DOHH2 (cell line): Measurements from ENCODE around the gene RUSF1.

Experiments
- H3F3A ChIP-seq: fragments of 200-600 bp; sonication (generic), shearing (Covaris generic); 2 replicates; pipeline ENCODE4 v1.6.0; 2016; ENCODE audit warnings: antibody characterized with exemption, mild to moderate bottlenecking; ENCODE audit not compliant: control insufficient read depth, insufficient read depth
- H3K27ac ChIP-seq: fragments of 200-600 bp; sonication (generic); 2 replicates; pipeline ENCODE4 v1.5.1; 2014; ENCODE audit warnings: low read depth, mild to moderate bottlenecking, low read length, moderate library complexity
- H3K27me3 ChIP-seq: fragments of 200-600 bp; sonication (generic); 2 replicates; pipeline ENCODE4 v1.6.1; 2014; ENCODE audit warnings: mild to moderate bottlenecking, low read length, mixed read lengths; ENCODE audit not compliant: control insufficient read depth
- H3K36me3 ChIP-seq: fragments of 200-600 bp; sonication (generic); 2 replicates; pipeline ENCODE4 v1.6.1; 2014; ENCODE audit warnings: mild to moderate bottlenecking, low read length, moderate library complexity, mixed read lengths; ENCODE audit not compliant: control insufficient read depth
- H3K4me1 ChIP-seq: fragments of 200-600 bp; sonication (generic); 2 replicates; pipeline ENCODE4 v1.6.1; 2014; ENCODE audit warnings: mild to moderate bottlenecking, low read length, mixed read lengths; ENCODE audit not compliant: control insufficient read depth
- H3K4me2 ChIP-seq: fragments of 200-600 bp; sonication (generic); 2 replicates; pipeline ENCODE4 v1.6.0; 2014; ENCODE audit warnings: mild to moderate bottlenecking, low read length, moderate library complexity
- H3K4me3 ChIP-seq: fragments of 200-600 bp; sonication (generic); 2 replicates; pipeline ENCODE4 v1.5.1; 2014; ENCODE audit warnings: mild to moderate bottlenecking, low read length, mixed read lengths
- H3K79me2 ChIP-seq: fragments of 200-600 bp; sonication (generic); 2 replicates; pipeline ENCODE4 v1.6.1; 2014; ENCODE audit warnings: mild to moderate bottlenecking, low read length, mixed read lengths; ENCODE audit not compliant: control insufficient read depth
- H3K9me2 ChIP-seq: fragments of 200-600 bp; sonication (generic); replicated peaks from 2 replicates; pipeline ENCODE4 v1.6.1; 2014; ENCODE audit warnings: mild to moderate bottlenecking, low read length, mixed read lengths; ENCODE audit not compliant: control insufficient read depth
- H3K9me3 ChIP-seq: fragments of 200-600 bp; sonication (generic); 2 replicates; pipeline ENCODE4 v1.6.1; 2014; ENCODE audit warnings: antibody characterized with exemption, low read length, mixed read lengths; ENCODE audit not compliant: control insufficient read depth, insufficient read depth
- H4K20me1 ChIP-seq: fragments of 200-600 bp; sonication (generic); 2 replicates; pipeline ENCODE4 v1.6.0; 2014; ENCODE audit warnings: low read depth, mild to moderate bottlenecking, antibody characterized with exemption, low read length, moderate library complexity; ENCODE audit not compliant: control insufficient read depth, insufficient read depth
- CTCF ChIP-seq: fragments of 200-600 bp; sonication (generic); IDR thresholded peaks from one replicate; pipeline ENCODE4 v1.5.1; 2014; ENCODE audit warnings: antibody characterized with exemption, mild to moderate bottlenecking, low read depth, low read length; ENCODE audit not compliant: poor library complexity, severe bottlenecking
- EZH2phosphoT487 ChIP-seq: fragments of 200-600 bp; sonication (generic); IDR thresholded peaks from 2 replicates; pipeline ENCODE4 v1.6.1; 2017; ENCODE audit warnings: borderline replicate concordance, mild to moderate bottlenecking, antibody characterized with exemption, low read length, moderate library complexity, mixed read lengths

RUSF1 gene

GRCh38 chr16:31460582-31461002, 47.6 kb downstream of the RUSF1 start:
- Histone ChIP-seq H3K4me1 (peaks cover 28% of the 10 kb centered on the region), H3K27ac (no peak overlapping the region), H3K9me2 (no peaks in the 10 kb centered on the region), H3K27me3 (no peaks in the 10 kb centered on the region; the same call in 1 of the 2 replicates), H3K79me2 (peaks cover 35% of the 10 kb centered on the region), H3K4me3 (peak overlapping the region; percentile 89), H3K36me3 (peaks cover 15% of the 10 kb centered on the region), H3F3A (no peaks in the 10 kb centered on the region), H4K20me1 (peaks cover 20% of the 10 kb centered on the region), H3K9me3 (no peaks in the 10 kb centered on the region), H3K4me2 (peak overlapping the region; percentile 95; the same call in 1 of the 2 replicates)
- TF ChIP-seq EZH2phosphoT487: no peak
- TF ChIP-seq CTCF: peak; percentile 57

GRCh38 chr16:31459687-31460581, 48.3 kb downstream of the RUSF1 start:
- H4K20me1 ChIP-seq: peaks cover 27% of the 10 kb centered on the region
- H3K27me3 ChIP-seq: no peaks in the 10 kb centered on the region; the same call in 1 of the 2 replicates
- H3K27ac ChIP-seq: peak overlapping the region; percentile 81
- H3K4me1 ChIP-seq: peaks cover 32% of the 10 kb centered on the region
- no peaks in the 10 kb centered on the region for H3K9me3 ChIP-seq
- peak overlapping the region; percentile 89 for H3K4me3 ChIP-seq
- TF ChIP-seq EZH2phosphoT487 (no peak), CTCF (no peak)
- H3K79me2 ChIP-seq: peaks cover 42% of the 10 kb centered on the region
- peak overlapping the region; percentile 95 for H3K4me2 ChIP-seq
- peaks cover 20% of the 10 kb centered on the region for H3K36me3 ChIP-seq
- H3K9me2 ChIP-seq: no peaks in the 10 kb centered on the region
- no peaks in the 10 kb centered on the region for H3F3A ChIP-seq

GRCh38 chr16:31458844-31459686, 49.1 kb downstream of the RUSF1 start, which contains the start of gene ARMC5:
ARMC5 (plus strand) TSS chr16:31459501; CDS start chr16:31459525, 24 bp downstream.
- peaks cover 32% of the 10 kb centered on the region for H3K4me1 ChIP-seq
- H3K27me3 ChIP-seq: no peaks in the 10 kb centered on the region; the same call in 1 of the 2 replicates
- H3K79me2 ChIP-seq: peaks cover 42% of the 10 kb centered on the region
- H3K9me2 ChIP-seq: no peaks in the 10 kb centered on the region
- peaks cover 20% of the 10 kb centered on the region for H3K36me3 ChIP-seq
- peak within 1 kb of the TSS; percentile 89 for H3K4me3 ChIP-seq
- H3K27ac ChIP-seq: peak within 1 kb of the TSS; percentile 81
- H3F3A ChIP-seq: no peaks in the 10 kb centered on the region
- no peak for TF ChIP-seq EZH2phosphoT487
- TF ChIP-seq CTCF: peak; percentile 74
- H4K20me1 ChIP-seq: peaks cover 28% of the 10 kb centered on the region
- peak within 1 kb of the TSS; percentile 95 for H3K4me2 ChIP-seq
- H3K9me3 ChIP-seq: no peaks in the 10 kb centered on the region
